ENCODE data around the gene EFCC1.
A peak's percentile ranks its signal among the peaks of the same experiment; 100 is the strongest.

EFCC1 gene

DNA sequence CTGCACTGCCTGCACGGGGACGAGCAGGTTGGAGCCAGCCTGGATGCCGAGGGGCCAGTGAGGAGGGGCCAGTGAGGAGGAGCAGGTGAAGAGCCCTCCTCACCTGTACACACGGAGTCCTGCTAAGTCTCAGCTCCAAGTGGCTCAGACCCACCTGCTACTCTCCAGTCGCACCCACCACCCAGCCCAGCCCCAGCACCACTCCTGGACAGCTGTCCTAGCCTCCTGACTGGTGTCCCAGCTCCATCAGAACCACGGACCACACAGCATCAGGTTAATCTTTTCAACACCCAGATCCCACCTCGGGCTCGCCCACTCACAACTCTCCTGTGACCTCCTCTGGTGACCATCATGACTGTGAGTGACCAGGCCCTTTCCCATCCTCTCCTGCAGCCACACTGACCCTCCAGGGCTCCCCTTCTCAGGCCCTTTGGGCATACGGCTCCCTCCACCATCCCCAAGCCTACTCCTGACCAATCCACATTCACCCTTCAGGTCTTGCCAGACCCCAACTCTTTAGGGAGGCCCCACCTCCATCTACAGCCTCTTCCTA lies 13.8 kb downstream of the EFCC1 start:
- DNase-seq (ENCODE audit: low read depth in 2 of 2), result no peak

DNA sequence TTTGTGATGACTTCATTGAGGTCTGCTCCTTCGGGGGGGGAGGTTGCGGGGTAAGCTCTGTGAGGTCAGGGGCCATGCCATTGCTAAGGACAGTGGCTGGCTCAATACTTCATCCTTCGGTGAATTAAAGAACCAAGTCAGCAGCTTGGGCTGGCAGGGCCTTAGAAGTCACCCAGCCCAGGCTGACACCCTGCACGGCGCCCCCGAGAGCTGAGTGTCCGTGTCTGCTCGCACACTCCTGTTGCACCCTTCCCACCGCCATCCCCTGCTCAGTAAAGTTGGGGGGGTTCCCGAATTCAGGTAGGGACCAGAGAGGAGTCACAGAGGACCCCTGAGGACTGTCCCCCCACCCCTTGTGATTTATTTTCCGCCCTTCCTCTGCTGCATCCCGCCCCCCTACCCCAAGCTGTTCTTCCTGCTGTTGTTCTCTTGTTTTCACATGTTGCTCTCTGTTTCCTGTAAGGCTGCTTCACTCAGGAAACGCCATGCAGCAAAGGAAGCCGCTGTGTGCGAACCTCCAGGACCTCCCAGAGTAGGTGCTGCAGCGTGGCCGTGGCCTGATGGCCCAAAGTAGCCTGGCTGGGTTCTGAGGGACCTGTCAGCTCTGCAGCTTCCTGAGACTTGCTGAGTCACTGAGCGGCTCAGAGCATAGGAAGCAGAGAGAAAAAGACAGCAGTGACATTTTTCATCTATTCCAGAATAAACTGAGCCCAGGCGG lies 14.4 kb downstream of the EFCC1 start:
- DNase-seq (ENCODE audit: low read depth in 2 of 2), result no peak

DNA sequence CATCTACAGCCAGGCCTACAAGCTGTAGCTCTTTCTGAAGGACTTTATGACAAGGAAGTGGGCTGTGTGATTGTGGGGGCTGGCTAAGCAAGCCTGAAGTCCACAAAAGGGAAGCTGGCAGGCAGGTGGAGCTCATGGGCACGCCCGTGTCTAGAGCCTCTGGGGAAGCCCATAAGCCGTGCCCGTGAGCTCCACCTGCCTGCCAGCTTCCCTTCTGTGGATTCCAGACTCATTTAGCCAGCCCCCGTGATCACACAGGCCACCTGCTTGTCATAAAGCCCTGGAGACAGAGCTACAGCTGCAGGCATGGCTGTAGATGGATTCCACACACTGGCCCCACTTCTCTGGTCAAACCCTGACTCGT lies 15.2 kb downstream of the EFCC1 start:
- no peak for DNase-seq (ENCODE audit: low read depth in 2 of 2)

DNA sequence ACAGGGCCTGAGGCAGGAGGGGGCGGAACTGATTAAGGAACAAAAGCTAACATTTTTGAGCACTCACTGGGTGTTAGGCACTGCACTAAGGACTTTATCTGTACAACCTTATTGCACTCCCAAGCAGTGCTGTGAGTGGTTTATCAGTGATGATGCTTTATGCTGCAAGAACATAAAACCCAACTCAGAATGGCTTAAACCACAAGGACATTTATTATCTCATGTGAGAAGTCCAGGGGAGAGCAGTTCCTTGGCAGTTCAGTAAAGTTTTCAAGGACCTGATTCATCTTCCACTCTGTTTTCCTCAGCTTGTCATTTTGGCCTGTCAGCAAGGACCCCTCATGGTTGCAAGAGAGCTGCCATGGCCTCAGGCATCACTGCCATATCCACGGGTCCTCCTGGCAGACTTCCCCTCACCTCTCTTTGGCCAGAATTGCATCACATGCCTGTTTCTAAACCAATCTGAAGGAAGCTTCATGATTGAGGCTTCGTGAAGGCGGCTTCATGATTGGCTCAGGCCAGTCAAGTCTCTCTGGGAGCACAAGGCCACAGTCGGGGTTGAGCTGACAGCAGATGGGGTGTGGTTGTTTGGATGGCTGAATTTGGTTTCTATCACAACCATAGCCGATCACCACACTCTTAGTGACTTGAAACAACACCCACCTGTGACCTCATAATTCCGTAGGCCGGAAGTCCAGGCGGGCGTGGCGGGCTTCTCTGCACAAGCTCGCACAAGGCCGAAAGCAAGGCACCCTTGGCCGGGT lies 15.8 kb downstream of the EFCC1 start:
- DNase-seq (ENCODE audit: low read depth in 2 of 2), result no peak

DNA sequence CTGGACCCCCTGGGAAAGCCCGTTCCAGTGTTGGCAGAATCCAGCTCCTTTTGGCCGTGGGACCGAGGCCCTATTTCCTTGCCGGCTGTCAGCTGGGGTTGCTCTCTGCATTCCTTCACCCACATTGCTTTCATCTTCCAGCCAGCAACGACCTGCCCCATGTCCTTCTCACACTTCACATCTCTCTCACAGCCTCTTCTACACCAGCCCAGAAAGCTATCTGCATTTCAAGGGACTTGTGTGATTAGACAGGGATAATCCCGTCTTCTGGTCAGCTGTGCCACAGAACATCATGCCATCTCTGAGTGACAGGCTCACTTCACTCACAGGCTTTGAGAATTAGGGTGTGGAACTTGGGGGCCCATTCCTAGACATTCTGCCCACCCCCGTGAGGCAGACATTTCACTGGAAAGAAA lies 16.4 kb downstream of the EFCC1 start:
- no peak for DNase-seq (ENCODE audit: low read depth in 2 of 2)

DNA sequence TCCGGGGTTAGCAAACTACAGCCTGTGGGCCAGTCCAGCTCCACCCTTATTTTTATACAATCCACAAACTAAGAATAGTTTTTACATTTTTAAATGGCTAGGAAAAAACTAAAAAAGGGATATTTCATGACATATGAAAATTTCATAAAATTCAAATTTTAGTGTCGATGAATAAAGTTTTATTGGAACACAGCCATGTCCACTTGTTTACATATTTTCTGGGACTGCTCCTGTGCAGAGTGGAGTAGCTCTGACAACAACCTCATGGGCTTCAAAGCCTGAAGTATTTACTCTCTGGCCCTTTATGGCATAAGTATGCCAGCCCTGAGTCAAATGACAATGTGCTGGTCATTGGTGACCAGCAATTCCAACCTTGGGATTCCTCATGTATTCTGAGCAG lies 17.2 kb downstream of the EFCC1 start:
- DNase-seq (ENCODE audit: low read depth in 2 of 2), result no peak

DNA sequence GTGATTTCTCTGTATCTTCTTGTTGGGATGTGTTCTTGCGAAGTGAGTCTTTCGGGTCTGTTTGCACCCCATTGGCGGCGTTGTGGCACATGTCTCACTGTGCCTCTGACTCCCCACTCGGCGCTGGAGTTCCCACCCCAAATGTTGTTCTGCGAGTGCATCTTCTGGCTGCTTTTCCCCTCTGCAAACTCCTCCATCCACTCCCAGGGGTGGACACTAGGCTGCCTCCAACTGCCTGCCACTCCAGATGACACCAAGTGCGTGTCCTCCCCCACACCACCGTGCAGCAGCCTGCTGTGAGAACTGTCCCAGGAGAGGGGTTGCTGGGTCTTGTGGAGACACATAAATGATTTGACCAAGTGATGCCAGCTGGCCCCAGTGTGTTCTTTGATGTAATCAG lies 17.6 kb downstream of the EFCC1 start:
- DNase-seq (ENCODE audit: low read depth in 2 of 2), result no peak

DNA sequence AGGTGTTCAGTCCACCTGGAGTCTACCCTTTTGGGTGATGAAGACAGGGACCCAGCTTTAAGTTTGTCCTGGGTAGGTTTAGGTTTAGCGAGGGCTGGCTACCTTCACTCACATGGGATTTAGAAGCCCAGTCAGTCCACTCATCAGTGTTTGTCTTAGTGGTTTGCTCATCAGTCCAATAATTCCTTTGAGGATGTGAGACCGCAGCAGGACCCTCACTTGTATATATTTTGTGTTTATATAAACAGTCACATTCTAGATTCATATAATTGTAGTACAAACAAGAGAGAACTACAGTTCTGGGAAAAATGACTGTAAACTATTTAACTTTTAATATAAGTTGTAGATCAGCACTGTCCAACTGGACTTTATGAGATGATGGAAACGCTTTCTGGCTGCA lies 18.2 kb downstream of the EFCC1 start:
- DNase-seq (ENCODE audit: low read depth in 2 of 2), result no peak

DNA sequence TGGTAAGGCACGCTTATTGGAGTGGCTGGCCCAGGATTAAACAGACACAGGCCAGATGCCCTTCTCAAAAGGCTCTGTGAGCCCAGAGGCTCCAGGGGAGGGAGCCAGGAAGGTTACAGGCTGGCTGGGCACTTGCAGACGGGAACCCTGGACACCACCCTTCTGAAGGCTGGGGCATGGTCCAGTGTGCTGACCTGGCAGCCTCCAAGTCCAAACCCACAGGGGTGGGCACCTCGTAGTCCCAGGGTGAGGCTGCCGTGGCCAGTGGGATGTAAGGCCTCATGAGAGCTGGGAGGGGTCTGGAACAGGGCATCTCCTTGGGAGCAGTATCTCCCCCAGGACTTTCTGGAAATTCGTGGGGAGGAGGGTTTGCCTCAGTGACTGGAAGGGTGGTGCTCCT lies 19.6 kb downstream of the EFCC1 start:
- no peak for DNase-seq (ENCODE audit: low read depth in 2 of 2)

DNA sequence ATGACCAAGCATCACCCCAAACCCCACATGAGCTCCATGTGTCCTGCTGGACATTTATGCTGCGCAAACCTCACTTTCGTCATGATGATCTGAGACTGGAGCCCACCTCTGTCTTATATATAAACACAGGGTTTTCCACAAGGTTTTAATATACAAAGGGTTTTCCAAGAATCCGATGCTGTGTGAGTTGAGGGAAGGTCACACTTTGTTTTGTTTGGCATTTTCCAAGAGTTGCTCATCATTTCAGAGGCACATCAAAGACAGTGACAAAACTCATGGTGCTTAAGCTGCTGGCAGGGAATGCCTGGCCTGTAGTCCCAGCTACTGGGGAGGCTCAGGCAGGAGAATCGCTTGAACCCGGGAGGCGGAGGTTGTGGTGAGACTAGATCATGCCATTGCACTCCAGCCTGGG lies 20.0 kb downstream of the EFCC1 start:
- no peak for DNase-seq (ENCODE audit: low read depth in 2 of 2)

DNA sequence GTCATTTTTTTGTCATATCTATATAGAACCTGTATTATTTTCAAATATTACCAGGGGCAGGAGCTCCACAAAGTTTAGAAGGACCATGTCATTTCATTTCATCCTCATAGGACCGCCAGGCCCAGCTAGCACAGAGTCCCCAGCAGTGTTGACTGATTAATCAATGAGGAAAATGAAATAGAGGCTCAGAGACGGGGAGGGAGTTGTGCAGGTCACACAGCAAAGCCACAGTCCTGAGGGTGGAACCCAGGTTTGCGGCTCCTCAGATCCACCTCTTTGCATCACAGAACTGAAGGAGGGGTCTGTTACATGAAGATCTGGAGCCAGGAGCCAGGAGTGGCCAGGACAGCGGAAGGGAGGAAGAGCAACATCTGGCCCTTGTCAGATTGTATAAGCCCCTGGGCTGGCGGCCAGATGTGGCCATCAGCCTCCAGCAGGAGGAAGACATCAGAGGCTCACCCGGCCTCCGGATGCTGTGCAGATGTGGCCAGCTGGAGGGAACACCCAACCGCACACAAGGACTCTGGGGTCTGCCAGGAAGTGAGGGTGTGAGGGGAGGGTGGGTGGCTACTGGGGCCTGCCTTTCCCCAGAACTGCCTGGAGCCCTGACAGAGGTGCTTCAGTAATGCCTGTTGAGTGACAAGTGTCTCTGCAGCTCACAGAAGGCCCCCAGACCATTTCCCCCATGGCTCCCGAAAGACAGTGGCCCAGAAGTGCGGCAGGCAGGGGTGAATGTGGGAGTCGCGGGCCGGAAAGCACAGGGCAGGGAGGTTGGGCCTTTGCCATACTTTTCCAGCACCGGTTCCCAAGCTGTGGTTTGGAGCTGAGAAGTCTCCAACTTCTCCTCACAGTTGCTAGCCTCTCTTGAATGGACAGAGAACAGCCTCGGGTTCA lies 21.3 kb downstream of the EFCC1 start:
- DNase-seq (ENCODE audit: low read depth in 2 of 2), result no peak

DNA sequence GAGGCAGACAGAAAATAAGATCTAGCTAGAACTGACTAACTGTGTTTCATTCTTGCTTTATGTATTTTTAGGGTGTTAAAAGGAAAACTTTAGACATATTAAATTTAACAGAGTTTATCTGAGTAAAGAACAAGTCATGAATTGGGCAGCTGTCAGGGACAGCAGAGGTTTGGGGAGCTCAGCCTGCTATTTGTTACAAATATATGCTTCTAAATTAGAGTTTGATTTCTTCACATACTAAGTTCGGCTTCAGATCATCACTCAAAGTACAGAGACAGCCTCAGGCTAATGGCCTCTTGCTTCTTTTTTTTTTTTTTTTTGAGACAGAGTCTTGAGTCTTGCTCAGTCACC lies 21.9 kb downstream of the EFCC1 start:
- no peak for DNase-seq (ENCODE audit: low read depth in 2 of 2)

DNA sequence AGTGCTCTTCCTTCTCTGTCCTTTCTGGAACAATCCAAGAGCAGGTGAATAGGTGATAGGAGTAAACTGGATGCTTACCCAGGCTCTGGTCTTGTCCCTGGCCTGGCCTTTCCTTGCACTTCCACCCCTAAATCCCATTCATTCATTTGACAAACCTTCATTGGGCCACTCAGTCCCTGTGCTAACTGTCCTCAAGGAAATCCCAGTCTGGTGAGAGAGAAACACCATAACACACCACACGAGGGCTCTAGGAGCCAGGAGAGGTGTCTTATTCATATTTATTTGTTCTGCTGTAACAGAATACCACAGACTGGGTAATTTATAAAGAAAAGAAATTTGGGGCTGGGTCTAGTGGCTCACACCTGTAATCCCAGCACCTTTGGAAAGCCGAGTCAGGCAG lies 22.8 kb downstream of the EFCC1 start:
- DNase-seq (ENCODE audit: low read depth in 2 of 2), result no peak

DNA sequence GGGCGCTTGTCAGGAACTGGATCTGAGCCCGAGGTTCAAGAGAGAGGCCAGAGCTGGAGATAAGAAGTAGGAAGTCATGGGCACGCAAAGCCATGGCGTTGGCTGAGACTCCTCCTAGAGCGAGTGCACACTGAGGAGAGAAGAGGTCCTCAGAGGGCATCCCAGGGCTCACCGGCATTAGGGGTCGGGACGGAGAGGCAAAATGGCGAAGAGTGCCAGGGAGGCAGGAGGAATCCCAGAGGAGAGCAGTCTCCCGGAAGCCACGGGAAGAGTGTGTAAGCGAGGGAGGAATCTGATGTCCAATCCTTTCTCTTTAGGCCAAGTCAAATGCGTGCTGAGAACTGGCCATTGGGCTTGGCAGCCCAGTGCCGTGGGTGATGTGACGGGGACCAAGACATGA lies 24.0 kb downstream of the EFCC1 start:
- DNase-seq (ENCODE audit: low read depth in 2 of 2), result no peak

DNA sequence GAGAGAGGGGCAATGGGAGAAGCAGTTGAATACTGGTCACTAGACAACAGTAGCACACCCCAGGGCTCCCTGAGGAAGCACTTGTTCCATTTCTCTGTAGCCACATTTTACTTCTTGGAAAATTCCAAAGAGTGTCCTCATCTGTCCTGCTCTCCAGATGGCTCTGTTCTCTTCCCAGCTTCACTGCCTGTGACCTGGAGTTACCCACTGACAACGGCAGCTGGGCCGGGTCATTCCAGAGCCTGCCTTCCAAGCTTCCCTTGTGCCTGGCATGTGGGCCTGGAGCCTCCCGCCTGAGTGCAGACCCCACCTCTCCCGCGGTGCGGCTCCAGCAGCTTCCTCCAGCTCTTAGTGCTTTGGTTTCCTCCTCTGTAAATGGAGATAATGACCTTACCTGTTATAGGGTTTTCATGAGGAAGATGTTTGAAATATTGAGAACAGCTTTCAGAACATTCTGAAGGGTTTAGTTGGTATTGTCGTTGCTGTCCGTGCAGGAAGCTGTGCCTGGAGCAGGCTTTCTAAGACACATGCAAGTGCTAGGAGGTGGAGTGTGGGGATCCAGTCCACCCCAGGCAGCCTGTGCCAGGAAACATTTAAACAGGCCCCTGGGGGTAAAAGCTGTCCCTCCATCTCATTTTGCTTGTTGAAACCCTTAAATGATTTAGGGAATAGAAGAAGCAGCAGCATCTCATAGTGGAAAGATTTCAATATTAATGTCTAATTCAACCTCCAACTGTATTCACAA lies 24.8 kb downstream of the EFCC1 start:
- no peak for DNase-seq (ENCODE audit: low read depth in 2 of 2)

DNA sequence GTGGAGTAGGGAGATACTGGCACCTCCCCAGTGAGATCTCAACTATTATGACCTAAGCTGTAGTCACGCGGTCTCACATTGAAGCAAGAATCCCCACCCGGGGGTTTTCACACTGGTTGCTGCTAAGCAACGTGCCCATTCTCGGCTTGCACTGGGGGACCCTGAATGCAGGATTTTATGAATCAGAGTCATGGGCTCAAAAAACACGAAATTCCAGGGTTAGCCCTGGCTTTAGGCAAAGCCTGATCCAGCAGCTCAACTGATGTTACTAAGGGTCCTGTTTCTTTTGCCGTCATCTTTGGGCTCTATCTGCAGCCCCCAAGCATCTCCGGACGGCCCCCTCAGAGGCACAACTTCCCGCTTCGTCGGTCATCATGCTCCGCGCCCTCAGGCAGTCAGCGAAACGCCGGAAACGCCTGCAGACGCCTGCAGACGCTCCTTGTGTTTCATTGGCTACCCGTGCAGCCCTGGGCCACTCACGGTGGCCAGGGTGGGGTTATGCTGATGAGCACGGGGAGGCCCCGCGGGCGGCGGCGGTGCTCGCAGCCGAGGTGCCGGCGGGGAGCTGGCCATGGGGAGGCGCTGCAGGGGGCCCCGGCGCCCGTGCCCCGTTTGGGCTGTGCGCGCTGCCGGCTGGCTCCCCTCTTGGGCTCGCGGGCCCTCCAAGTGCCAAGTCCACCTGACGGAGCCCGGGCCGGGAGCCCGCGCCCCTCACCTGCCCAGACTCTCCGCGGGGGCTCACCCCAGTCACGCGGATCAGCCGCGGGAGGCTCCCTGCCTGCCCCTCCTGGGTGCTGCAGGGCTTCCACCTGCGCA lies 25.8 kb downstream of the EFCC1 start:
- DNase-seq (ENCODE audit: low read depth in 2 of 2), result peak; percentile 21 to 25

DNA sequence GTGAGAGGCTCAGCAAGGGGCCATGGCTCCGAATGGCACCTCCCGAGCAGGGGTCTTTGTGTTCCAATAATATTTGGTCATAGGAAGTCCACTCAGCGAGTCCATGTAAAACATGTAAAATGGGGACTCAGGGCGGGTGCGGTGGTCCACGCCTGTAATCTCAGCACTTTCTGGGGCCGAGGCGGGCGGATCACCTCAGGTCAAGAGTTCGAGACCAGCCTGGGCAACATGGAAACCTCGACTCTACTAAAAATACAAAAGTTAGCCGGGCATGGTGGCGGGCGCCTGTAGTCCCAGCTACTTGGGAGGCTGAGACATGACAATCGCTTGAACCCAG lies 26.4 kb downstream of the EFCC1 start:
- no peak for DNase-seq (ENCODE audit: low read depth in 2 of 2)

DNA sequence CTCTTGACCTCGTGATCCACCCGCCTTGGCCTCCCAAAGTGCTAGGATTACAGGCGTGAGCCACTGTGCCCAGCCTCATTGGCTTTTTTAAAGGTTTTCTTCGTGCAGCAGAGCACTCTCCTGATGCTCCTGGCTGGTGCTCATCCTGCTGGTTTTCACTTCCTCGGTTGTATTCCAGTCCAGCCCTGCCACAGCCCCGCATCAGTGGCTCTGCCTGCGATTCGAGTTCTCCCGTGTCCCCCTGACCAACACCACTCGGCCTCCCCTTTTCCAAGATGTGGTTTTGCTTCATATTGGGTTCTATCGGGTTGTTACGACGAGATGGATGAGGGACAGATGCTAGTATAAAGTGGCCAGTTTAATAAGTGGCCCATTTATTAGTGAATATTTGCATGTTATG lies 27.8 kb downstream of the EFCC1 start:
- DNase-seq (ENCODE audit: low read depth in 2 of 2), result no peak

DNA sequence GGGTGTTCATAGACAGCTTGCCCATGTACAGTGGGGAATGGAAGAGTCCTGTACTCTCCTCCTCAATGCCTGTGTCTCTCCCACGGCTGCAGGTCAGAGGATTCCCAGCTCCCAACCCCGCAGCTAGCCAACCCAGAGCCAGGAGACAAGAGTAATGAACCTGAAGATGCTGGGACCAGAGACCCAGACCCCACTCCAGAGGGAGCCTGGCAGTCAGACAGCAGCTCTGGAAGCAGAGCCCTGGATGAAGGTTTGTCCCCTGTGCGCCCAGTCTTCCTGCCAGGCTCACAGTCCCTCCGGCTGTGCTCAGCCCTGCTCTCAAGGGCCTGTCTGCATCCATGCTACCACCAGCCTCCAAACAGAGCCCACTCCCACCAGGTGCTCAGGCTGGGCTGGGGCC lies 29.5 kb downstream of the EFCC1 start:
- DNase-seq (ENCODE audit: low read depth in 2 of 2), result no peak

DNA sequence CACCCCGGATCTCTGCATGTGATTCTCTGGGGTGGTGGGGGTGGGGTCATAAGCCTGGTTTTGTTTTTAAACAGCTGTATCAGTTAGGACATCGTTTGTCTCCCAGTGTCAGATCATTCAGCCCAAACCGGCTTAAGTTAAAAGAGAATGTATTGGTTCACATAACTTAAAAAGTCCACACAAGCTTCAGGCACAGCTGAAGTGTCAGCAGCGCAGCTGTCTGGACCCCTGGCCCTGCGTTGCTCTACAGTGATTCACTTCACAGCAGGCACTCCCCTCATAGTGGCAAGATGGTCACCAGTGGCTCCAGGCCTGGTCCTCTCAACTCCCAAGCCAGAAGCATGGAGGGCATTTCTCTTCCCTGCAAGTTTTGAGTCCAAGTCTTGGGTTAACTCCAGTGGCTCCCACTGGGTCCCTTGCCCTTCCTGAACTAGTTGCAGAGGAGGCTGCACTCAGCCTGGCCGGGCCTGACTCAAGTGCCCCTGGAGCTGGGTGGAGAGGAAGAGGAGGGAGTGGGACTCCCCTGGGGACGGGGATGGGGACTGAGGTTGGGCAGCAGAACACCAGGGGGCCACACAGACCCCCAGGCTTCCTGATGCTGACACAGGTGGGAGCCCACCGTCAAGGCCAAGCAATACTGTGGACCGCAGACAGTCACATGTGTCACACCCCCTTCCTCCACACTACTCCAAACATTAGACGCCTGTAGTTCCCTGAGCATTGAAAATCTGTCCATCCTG lies 30.5 kb downstream of the EFCC1 start:
- no peak for DNase-seq (ENCODE audit: low read depth in 2 of 2)
